ENCODE data around the gene JPH3. TPM values are rescaled to one million over a fixed set of nuclear protein-coding genes. Genes with fewer than 3 reads are reported as not detected.
A peak's percentile ranks its signal among the peaks of the same experiment; 100 is the strongest.

The JPH3 gene
- total and polyA plus RNA-seq, 4 donors: 12.6 to 79.7 (median 54.0) TPM

DNA sequence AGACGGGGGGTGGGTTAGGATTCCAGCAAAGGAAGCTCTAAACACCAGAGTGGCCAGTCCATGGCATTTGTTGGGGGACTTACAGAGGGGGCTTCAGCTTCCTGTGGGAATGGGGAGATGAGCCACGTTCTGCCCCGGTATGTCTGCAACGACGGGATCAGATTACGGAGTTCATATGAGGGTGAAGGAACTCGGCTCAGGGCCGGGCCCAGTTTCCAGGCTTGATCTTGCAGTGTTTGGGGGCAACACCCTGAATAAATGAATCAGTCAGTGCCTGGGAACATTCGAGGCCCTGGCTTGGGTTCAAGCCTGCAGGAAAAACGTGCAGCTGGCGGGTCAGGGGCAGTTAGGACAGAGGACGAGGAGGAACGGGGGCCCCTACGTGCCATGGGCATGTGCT is 54.0 kb downstream of the JPH3 start:
- Histone ChIP-seq H3K27ac (ENCODE audit: low read depth, low read length) (no peak overlapping the region), H3K9me3 (ENCODE audit: control insufficient read depth, insufficient read depth, low read length) (no peaks in the 10 kb centered on the region), H3K27me3 (ENCODE audit: control insufficient read depth, insufficient read depth, low read length) (no peaks in the 10 kb centered on the region), H3K4me1 (ENCODE audit: control insufficient read depth, insufficient read depth, low read length) (peaks cover 8% of the 10 kb centered on the region), H3K36me3 (ENCODE audit: control insufficient read depth, insufficient read depth, low read length) (peaks cover 33% of the 10 kb centered on the region), H3K4me3 (ENCODE audit: low read depth, low read length) (no peak overlapping the region)
- WGBS (ENCODE audit: insufficient coverage): 66% methylated on average over 14 of the region's 14 CpGs
- DNase-seq (ENCODE audit: low read depth in 4 of 6, low spot score in 6 of 6): no peak

DNA sequence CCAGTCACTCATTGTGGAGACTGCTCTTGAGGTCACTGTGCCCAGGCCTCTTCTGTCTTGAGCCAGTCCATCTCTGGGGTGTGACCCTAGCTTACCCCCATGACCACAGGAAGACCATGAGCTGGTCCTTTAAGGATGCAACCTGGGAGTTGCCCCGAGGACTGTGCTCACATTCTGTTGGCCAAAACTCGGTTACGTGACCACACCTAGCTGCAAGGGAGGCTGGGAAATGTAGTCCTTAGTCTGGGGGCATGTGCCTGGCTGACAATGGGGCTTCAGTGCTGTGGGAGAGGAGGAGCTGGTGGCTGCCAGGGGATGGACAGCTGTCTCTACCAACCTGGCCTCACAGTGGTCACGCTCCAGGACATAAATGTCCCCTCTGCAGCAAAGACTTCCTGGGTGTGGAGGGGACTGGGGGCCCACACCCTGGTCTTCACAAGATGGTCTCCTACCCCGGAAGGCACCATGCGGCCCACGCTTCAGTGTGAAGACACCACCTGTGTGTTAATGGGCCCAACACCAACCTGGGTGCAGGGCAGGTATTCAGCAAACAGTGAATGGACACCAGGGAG is 55.4 kb downstream of the JPH3 start:
- peaks cover 11% of the 10 kb centered on the region for H3K4me1 ChIP-seq (ENCODE audit: control insufficient read depth, insufficient read depth, low read length)
- peaks cover 28% of the 10 kb centered on the region for H3K36me3 ChIP-seq (ENCODE audit: control insufficient read depth, insufficient read depth, low read length)
- H3K27ac ChIP-seq (ENCODE audit: low read depth, low read length): no peak overlapping the region
- no peaks in the 10 kb centered on the region for H3K27me3 ChIP-seq (ENCODE audit: control insufficient read depth, insufficient read depth, low read length)
- 71% methylated on average over 7 of the region's 7 CpGs for WGBS (ENCODE audit: insufficient coverage)
- no peak for DNase-seq (ENCODE audit: low read depth in 4 of 6, low spot score in 6 of 6)
- H3K4me3 ChIP-seq (ENCODE audit: low read depth, low read length): no peak overlapping the region
- H3K9me3 ChIP-seq (ENCODE audit: control insufficient read depth, insufficient read depth, low read length): no peaks in the 10 kb centered on the region

DNA sequence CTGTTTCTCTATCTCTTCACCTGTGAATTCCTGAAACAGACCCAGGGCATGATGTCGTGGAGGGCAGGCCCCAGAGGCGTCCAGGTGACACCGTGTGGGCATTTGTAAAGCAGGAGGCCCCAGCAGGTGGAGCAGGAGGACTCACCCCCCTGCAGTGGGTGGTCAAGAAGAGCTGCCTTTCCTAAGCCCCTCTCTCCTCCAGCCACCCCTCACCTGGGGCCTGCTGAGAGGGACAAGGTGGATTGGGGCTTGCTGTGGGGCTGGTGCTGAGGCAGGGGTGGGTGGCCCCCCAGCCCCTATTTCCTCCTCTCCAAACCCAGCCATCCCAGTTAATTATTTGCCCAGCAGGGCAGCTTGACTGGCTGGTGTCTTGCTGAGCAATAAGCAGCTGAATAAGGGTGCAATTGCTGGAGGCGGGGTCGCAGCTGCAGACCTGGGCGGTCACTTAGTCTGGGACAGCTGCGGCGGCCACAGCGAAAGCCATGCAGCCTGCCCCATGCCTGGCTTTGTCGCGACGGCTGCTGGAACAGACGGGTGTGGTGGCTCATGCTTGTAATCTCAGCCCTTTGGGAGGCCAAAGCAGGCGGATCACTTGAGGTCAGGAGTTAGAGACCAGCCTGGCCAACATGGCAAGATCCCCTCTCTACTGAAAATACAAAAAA is 56.4 kb downstream of the JPH3 start:
- DNase-seq (ENCODE audit: low read depth in 4 of 6, low spot score in 6 of 6): peak in 1 of 6 donors; percentile 22
- no peaks in the 10 kb centered on the region for H3K9me3 ChIP-seq (ENCODE audit: control insufficient read depth, insufficient read depth, low read length)
- H3K4me1 ChIP-seq (ENCODE audit: control insufficient read depth, insufficient read depth, low read length): peaks cover 12% of the 10 kb centered on the region
- no peak overlapping the region for H3K4me3 ChIP-seq (ENCODE audit: low read depth, low read length)
- H3K36me3 ChIP-seq (ENCODE audit: control insufficient read depth, insufficient read depth, low read length): peaks cover 22% of the 10 kb centered on the region
- WGBS (ENCODE audit: insufficient coverage): 25% methylated on average over 11 of the region's 14 CpGs
- H3K27ac ChIP-seq (ENCODE audit: low read depth, low read length): no peak overlapping the region
- H3K27me3 ChIP-seq (ENCODE audit: control insufficient read depth, insufficient read depth, low read length): no peaks in the 10 kb centered on the region

DNA sequence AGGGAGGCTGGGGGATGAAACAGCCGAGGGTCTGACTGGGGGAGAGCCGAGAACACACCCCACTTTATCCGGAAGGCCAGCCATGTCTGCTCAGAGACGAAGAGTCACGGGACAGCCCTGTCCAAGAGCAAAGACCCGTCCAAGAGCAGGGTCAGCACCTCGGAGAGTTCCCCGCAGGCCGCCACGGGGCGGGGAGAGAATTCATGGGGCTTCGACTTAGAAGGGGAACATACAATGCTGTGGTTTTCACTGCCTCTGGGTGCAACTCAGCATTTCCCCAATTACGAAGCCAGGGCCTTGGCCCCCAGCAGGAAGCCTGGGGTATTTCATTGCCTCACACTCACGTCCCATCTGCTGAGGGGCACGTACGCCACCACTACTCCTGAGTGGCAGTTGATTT is 59.3 kb downstream of the JPH3 start:
- DNase-seq (ENCODE audit: low read depth in 4 of 6, low spot score in 6 of 6): peak in 1 of 6 donors; percentile 45
- Histone ChIP-seq H3K9me3 (ENCODE audit: control insufficient read depth, insufficient read depth, low read length) (no peaks in the 10 kb centered on the region), H3K4me3 (ENCODE audit: low read depth, low read length) (no peak overlapping the region), H3K4me1 (ENCODE audit: control insufficient read depth, insufficient read depth, low read length) (peaks cover 5% of the 10 kb centered on the region), H3K36me3 (ENCODE audit: control insufficient read depth, insufficient read depth, low read length) (peaks cover 8% of the 10 kb centered on the region), H3K27me3 (ENCODE audit: control insufficient read depth, insufficient read depth, low read length) (no peaks in the 10 kb centered on the region), H3K27ac (ENCODE audit: low read depth, low read length) (no peak overlapping the region)
- WGBS (ENCODE audit: insufficient coverage): 25% methylated on average over 13 of the region's 16 CpGs

DNA sequence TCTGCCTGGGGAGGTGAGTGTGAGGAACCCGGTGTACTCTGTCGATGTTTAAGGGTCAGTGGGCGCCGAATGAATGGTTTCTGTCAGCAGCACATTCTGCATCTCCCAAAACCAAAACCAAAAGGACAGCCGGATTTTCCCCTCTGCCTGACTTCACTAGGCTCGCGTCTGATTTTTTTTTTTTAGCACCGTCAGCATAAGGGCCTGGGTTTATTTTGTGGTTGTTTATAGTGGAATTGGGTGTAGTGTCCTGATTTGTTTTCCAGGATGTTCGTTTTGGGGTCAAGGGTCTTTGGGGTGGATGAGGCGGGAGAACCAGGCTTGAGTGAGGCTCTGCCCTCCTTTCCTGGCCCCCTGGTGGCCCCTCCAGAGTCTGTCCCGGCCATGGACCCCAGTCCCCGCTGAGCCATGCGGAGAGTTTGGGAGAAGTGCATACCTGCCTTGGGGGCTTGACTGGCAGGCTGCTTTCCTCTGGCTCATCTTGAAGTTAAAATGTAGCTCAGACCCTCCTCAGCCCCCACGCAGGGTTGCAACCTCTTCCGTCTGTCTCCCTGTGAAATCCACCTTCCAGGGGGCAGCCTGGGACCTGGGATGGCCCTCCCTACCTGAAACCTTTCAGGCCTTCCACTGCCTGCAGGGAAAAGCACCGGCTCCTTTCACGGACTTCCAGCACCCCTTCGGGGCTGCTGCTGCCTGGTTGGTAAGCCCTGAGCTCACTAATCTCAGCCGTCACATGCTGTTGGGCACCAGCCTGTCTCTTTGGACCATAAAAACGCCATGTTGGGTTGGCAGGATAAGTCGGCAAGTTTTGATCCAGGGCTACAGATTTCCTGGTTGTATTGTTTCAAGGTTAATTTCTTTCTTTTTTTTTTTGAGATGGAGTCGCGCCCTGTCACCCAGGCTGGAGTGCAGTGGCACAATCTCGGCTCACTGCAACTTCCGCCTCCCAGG is 60.2 kb downstream of the JPH3 start:
- peak in 1 of 6 donors; percentile 26 for DNase-seq (ENCODE audit: low read depth in 4 of 6, low spot score in 6 of 6)
- H3K4me3 ChIP-seq (ENCODE audit: low read depth, low read length): no peak overlapping the region
- H3K27me3 ChIP-seq (ENCODE audit: control insufficient read depth, insufficient read depth, low read length): no peaks in the 10 kb centered on the region
- H3K4me1 ChIP-seq (ENCODE audit: control insufficient read depth, insufficient read depth, low read length): peaks cover 5% of the 10 kb centered on the region
- H3K9me3 ChIP-seq (ENCODE audit: control insufficient read depth, insufficient read depth, low read length): no peaks in the 10 kb centered on the region
- H3K27ac ChIP-seq (ENCODE audit: low read depth, low read length): no peak overlapping the region
- H3K36me3 ChIP-seq (ENCODE audit: control insufficient read depth, insufficient read depth, low read length): peaks cover 13% of the 10 kb centered on the region
- WGBS (ENCODE audit: insufficient coverage): 70% methylated on average over 15 of the region's 25 CpGs

DNA sequence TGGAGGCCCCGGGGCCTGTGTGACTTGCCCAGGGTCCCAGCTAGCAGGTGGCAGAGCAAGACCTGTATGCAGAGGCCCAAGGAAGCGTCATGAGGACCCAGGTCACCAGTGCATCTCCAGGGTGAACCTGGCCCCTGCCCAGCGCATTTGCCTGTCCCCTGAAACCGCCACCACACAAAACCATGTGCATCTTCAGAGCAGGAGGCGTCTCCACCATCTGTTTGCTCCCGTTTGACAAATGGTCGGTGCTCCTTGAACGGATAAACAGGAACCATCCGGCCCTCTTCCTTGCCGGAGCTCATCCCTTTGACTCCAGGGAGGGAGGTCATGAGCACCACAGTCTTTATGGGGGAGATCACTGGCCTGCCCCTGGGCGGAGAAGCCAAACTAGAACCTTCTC is 62.5 kb downstream of the JPH3 start:
- H3K9me3 ChIP-seq (ENCODE audit: control insufficient read depth, insufficient read depth, low read length): no peaks in the 10 kb centered on the region
- 75% methylated on average over 10 of the region's 11 CpGs for WGBS (ENCODE audit: insufficient coverage)
- H3K27me3 ChIP-seq (ENCODE audit: control insufficient read depth, insufficient read depth, low read length): no peaks in the 10 kb centered on the region
- no peak overlapping the region for H3K27ac ChIP-seq (ENCODE audit: low read depth, low read length)
- H3K4me1 ChIP-seq (ENCODE audit: control insufficient read depth, insufficient read depth, low read length): peaks cover 5% of the 10 kb centered on the region
- H3K36me3 ChIP-seq (ENCODE audit: control insufficient read depth, insufficient read depth, low read length): peaks cover 25% of the 10 kb centered on the region
- no peak for DNase-seq (ENCODE audit: low read depth in 4 of 6, low spot score in 6 of 6)
- H3K4me3 ChIP-seq (ENCODE audit: low read depth, low read length): no peak overlapping the region

DNA sequence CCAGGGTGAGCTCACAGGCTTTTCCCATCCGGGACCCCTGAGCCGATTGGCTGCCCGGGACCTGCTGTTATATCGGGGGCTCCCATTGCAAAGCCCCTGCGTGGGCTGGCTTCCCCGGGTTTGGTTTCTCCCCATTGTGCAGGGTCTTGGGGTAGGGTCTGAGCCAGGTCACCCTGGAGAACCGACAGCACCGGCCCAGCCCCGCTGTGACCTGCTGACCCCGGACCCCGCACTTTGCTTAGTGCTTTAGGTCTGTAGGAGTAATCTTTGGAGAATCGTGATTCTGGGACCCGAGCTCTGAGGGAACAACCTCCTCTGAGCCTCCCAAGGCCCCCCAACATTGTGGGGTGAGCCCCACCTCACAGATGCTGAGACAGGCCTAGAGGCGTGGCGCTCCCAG is 62.9 kb downstream of the JPH3 start:
- H3K27me3 ChIP-seq (ENCODE audit: control insufficient read depth, insufficient read depth, low read length): no peaks in the 10 kb centered on the region
- no peak overlapping the region for H3K4me3 ChIP-seq (ENCODE audit: low read depth, low read length)
- H3K36me3 ChIP-seq (ENCODE audit: control insufficient read depth, insufficient read depth, low read length): peaks cover 29% of the 10 kb centered on the region
- DNase-seq (ENCODE audit: low read depth in 4 of 6, low spot score in 6 of 6): no peak
- H3K27ac ChIP-seq (ENCODE audit: low read depth, low read length): no peak overlapping the region
- H3K4me1 ChIP-seq (ENCODE audit: control insufficient read depth, insufficient read depth, low read length): peaks cover 5% of the 10 kb centered on the region
- no peaks in the 10 kb centered on the region for H3K9me3 ChIP-seq (ENCODE audit: control insufficient read depth, insufficient read depth, low read length)
- 92% methylated on average over 7 of the region's 15 CpGs for WGBS (ENCODE audit: insufficient coverage)

DNA sequence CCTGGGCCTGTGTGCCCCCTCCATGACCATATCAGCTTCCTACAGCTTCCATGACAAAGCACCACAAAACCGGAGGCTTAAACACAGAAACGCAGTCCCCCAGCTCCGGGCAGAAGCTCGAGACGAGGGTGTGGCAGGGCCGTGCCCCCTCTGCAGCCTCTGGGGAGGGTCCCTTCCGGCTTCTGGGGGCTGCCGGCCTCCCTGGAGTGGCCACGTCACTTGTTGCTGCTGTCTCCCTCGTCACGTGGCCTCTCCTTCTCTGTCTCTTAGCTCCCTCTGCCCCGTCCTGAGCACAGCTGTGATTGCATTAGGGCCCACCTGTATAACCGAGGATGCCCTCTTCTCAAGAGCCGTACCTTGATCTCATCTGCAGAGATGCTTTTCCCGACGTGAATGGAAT is 64.6 kb downstream of the JPH3 start:
- Histone ChIP-seq H3K27ac (ENCODE audit: low read depth, low read length) (no peak overlapping the region), H3K4me1 (ENCODE audit: control insufficient read depth, insufficient read depth, low read length) (peaks cover 6% of the 10 kb centered on the region), H3K36me3 (ENCODE audit: control insufficient read depth, insufficient read depth, low read length) (peaks cover 39% of the 10 kb centered on the region), H3K27me3 (ENCODE audit: control insufficient read depth, insufficient read depth, low read length) (no peaks in the 10 kb centered on the region), H3K9me3 (ENCODE audit: control insufficient read depth, insufficient read depth, low read length) (no peaks in the 10 kb centered on the region), H3K4me3 (ENCODE audit: low read depth, low read length) (no peak overlapping the region)
- DNase-seq (ENCODE audit: low read depth in 4 of 6, low spot score in 6 of 6): no peak
- WGBS (ENCODE audit: insufficient coverage): 84% methylated on average over 14 of the region's 16 CpGs

DNA sequence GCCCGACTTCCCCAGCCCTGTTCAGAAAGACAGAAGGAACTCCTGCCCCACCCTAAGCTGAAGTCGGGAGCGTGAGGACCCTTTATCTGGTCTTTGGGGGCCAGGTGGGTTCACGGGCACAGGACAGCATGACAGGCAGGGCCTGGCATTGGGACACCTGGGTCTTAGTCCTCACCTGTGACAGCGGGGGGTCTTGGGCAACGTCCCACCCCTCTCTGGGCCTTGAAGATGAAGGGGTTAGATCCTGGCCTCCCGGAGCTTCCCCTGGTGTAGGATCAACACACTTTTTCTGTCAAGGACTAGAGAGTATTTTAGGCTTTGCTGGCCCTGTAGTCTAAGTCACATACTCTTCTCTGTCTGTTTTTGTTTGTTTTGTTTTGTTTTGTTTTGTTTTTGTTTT is 65.1 kb downstream of the JPH3 start:
- Histone ChIP-seq H3K9me3 (ENCODE audit: control insufficient read depth, insufficient read depth, low read length) (no peaks in the 10 kb centered on the region), H3K4me1 (ENCODE audit: control insufficient read depth, insufficient read depth, low read length) (peaks cover 10% of the 10 kb centered on the region), H3K36me3 (ENCODE audit: control insufficient read depth, insufficient read depth, low read length) (peaks cover 43% of the 10 kb centered on the region), H3K27ac (ENCODE audit: low read depth, low read length) (no peak overlapping the region), H3K4me3 (ENCODE audit: low read depth, low read length) (no peak overlapping the region), H3K27me3 (ENCODE audit: control insufficient read depth, insufficient read depth, low read length) (no peaks in the 10 kb centered on the region)
- no peak for DNase-seq (ENCODE audit: low read depth in 4 of 6, low spot score in 6 of 6)
- WGBS (ENCODE audit: insufficient coverage): 76% methylated on average over 6 of the region's 7 CpGs

Data from spinal cord (tissue), 10 donors.